ENCODE measurements around the gene ACTN4. TPM values are rescaled to one million over a fixed set of nuclear protein-coding genes. Genes with fewer than 3 reads are reported as not detected.

Gene ACTN4
- total RNA-seq, 1 donor from 2014 or later: 329 TPM

GRCh38 chr19:38657633-38658222 is 10.3 kb downstream of the ACTN4 start:
- DNase-seq (ENCODE audit: low spot score): no peak
- Mint-ChIP-seq H3K36me3 (ENCODE audit: low read depth) (peaks cover 50% of the 10 kb centered on the region), H3K9me3 (no peaks in the 10 kb centered on the region), H3K4me3 (ENCODE audit: low read depth) (no peak overlapping the region), H3K4me1 (ENCODE audit: low read depth) (peaks cover 67% of the 10 kb centered on the region), H3K27me3 (ENCODE audit: low read depth) (no peaks in the 10 kb centered on the region), H3K27ac (peak overlapping the region; percentile 78)
- intact Hi-C loops (cut with micrococcal nuclease): no loop called here

GRCh38 chr19:38658462-38659306 is 11.2 kb downstream of the ACTN4 start:
- no peak for DNase-seq (ENCODE audit: low spot score)
- H3K36me3 Mint-ChIP-seq (ENCODE audit: low read depth): peaks cover 49% of the 10 kb centered on the region
- no peaks in the 10 kb centered on the region for H3K27me3 Mint-ChIP-seq (ENCODE audit: low read depth)
- no peak overlapping the region for H3K4me3 Mint-ChIP-seq (ENCODE audit: low read depth)
- H3K4me1 Mint-ChIP-seq (ENCODE audit: low read depth): peaks cover 62% of the 10 kb centered on the region
- intact Hi-C loops (cut with micrococcal nuclease): no loop called here
- H3K27ac Mint-ChIP-seq: no peak overlapping the region
- H3K9me3 Mint-ChIP-seq: no peaks in the 10 kb centered on the region

- H3K27ac Mint-ChIP-seq: no peak overlapping the region
- H3K27me3 Mint-ChIP-seq (ENCODE audit: low read depth): no peaks in the 10 kb centered on the region
- no peak overlapping the region for H3K4me3 Mint-ChIP-seq (ENCODE audit: low read depth)
- H3K36me3 Mint-ChIP-seq (ENCODE audit: low read depth): peaks cover 33% of the 10 kb centered on the region
- intact Hi-C loops (cut with micrococcal nuclease): no loop called here
- DNase-seq (ENCODE audit: low spot score): no peak
- H3K4me1 Mint-ChIP-seq (ENCODE audit: low read depth): peaks cover 58% of the 10 kb centered on the region
- H3K9me3 Mint-ChIP-seq: no peaks in the 10 kb centered on the region
Observed at GRCh38 chr19:38660724-38661123, 13.3 kb downstream of the ACTN4 start.

- H3K9me3 Mint-ChIP-seq: no peaks in the 10 kb centered on the region
- H3K4me1 Mint-ChIP-seq (ENCODE audit: low read depth): peaks cover 57% of the 10 kb centered on the region
- DNase-seq (ENCODE audit: low spot score): no peak
- no peaks in the 10 kb centered on the region for H3K27me3 Mint-ChIP-seq (ENCODE audit: low read depth)
- intact Hi-C loops (cut with micrococcal nuclease): no loop called here
- no peak overlapping the region for H3K4me3 Mint-ChIP-seq (ENCODE audit: low read depth)
- no peak overlapping the region for H3K27ac Mint-ChIP-seq
- peaks cover 32% of the 10 kb centered on the region for H3K36me3 Mint-ChIP-seq (ENCODE audit: low read depth)
Observed at GRCh38 chr19:38661136-38661535, 13.7 kb downstream of the ACTN4 start.

- Mint-ChIP-seq H3K27ac (no peak overlapping the region), H3K36me3 (ENCODE audit: low read depth) (peaks cover 26% of the 10 kb centered on the region), H3K27me3 (ENCODE audit: low read depth) (no peaks in the 10 kb centered on the region), H3K4me1 (ENCODE audit: low read depth) (peaks cover 57% of the 10 kb centered on the region), H3K4me3 (ENCODE audit: low read depth) (no peak overlapping the region), H3K9me3 (no peaks in the 10 kb centered on the region)
- intact Hi-C loops (cut with micrococcal nuclease): no loop called here
- DNase-seq (ENCODE audit: low spot score): no peak
Observed at GRCh38 chr19:38661996-38662395, 14.5 kb downstream of the ACTN4 start.

GRCh38 chr19:38662537-38663155 is 15.2 kb downstream of the ACTN4 start:
- Mint-ChIP-seq H3K4me1 (ENCODE audit: low read depth) (peaks cover 55% of the 10 kb centered on the region), H3K9me3 (no peaks in the 10 kb centered on the region), H3K4me3 (ENCODE audit: low read depth) (no peak overlapping the region), H3K27ac (no peak overlapping the region), H3K36me3 (ENCODE audit: low read depth) (peaks cover 24% of the 10 kb centered on the region), H3K27me3 (ENCODE audit: low read depth) (no peaks in the 10 kb centered on the region)
- intact Hi-C loops (cut with micrococcal nuclease): no loop called here
- DNase-seq (ENCODE audit: low spot score): no peak

GRCh38 chr19:38663156-38663651 is 15.8 kb downstream of the ACTN4 start:
- Mint-ChIP-seq H3K4me3 (ENCODE audit: low read depth) (no peak overlapping the region), H3K9me3 (no peaks in the 10 kb centered on the region), H3K27ac (no peak overlapping the region), H3K27me3 (ENCODE audit: low read depth) (no peaks in the 10 kb centered on the region), H3K4me1 (ENCODE audit: low read depth) (peaks cover 54% of the 10 kb centered on the region), H3K36me3 (ENCODE audit: low read depth) (peaks cover 23% of the 10 kb centered on the region)
- intact Hi-C loops (cut with micrococcal nuclease): no loop called here
- no peak for DNase-seq (ENCODE audit: low spot score)

GRCh38 chr19:38663957-38664502 is 16.6 kb downstream of the ACTN4 start:
- DNase-seq (ENCODE audit: low spot score): no peak
- intact Hi-C loops (cut with micrococcal nuclease): no loop called here
- Mint-ChIP-seq H3K36me3 (ENCODE audit: low read depth) (peaks cover 26% of the 10 kb centered on the region), H3K27ac (peak overlapping the region; percentile 16), H3K4me3 (ENCODE audit: low read depth) (no peak overlapping the region), H3K27me3 (ENCODE audit: low read depth) (no peaks in the 10 kb centered on the region), H3K4me1 (ENCODE audit: low read depth) (peaks cover 57% of the 10 kb centered on the region), H3K9me3 (no peaks in the 10 kb centered on the region)

GRCh38 chr19:38664503-38665211 is 17.2 kb downstream of the ACTN4 start:
- intact Hi-C loops (cut with micrococcal nuclease): no loop called here
- Mint-ChIP-seq H3K36me3 (ENCODE audit: low read depth) (peaks cover 31% of the 10 kb centered on the region), H3K4me1 (ENCODE audit: low read depth) (peaks cover 57% of the 10 kb centered on the region), H3K27me3 (ENCODE audit: low read depth) (no peaks in the 10 kb centered on the region), H3K4me3 (ENCODE audit: low read depth) (no peak overlapping the region), H3K9me3 (no peaks in the 10 kb centered on the region), H3K27ac (peak overlapping the region; percentile 28)
- DNase-seq (ENCODE audit: low spot score): no peak

- H3K9me3 Mint-ChIP-seq: no peaks in the 10 kb centered on the region
- no peak for DNase-seq (ENCODE audit: low spot score)
- H3K4me3 Mint-ChIP-seq (ENCODE audit: low read depth): no peak overlapping the region
- peaks cover 32% of the 10 kb centered on the region for H3K36me3 Mint-ChIP-seq (ENCODE audit: low read depth)
- H3K27me3 Mint-ChIP-seq (ENCODE audit: low read depth): no peaks in the 10 kb centered on the region
- intact Hi-C loops (cut with micrococcal nuclease): no loop called here
- peaks cover 63% of the 10 kb centered on the region for H3K4me1 Mint-ChIP-seq (ENCODE audit: low read depth)
- no peak overlapping the region for H3K27ac Mint-ChIP-seq
Observed at GRCh38 chr19:38665219-38665931, 17.9 kb downstream of the ACTN4 start.

- Mint-ChIP-seq H3K36me3 (ENCODE audit: low read depth) (peaks cover 27% of the 10 kb centered on the region), H3K27me3 (ENCODE audit: low read depth) (no peaks in the 10 kb centered on the region), H3K4me1 (ENCODE audit: low read depth) (peaks cover 66% of the 10 kb centered on the region), H3K27ac (peak overlapping the region; percentile 38), H3K4me3 (ENCODE audit: low read depth) (no peak overlapping the region), H3K9me3 (no peaks in the 10 kb centered on the region)
- DNase-seq (ENCODE audit: low spot score): no peak
- intact Hi-C loops (cut with micrococcal nuclease): no loop called here
Observed at GRCh38 chr19:38665950-38666662, 18.7 kb downstream of the ACTN4 start.
